Endometrial microvascular endothelial cells (primary cell): ENCODE results near the gene KRTAP5-10. TPM values are rescaled to one million over a fixed set of nuclear protein-coding genes. Genes with fewer than 3 reads are reported as not detected.
"Not testable (repeated sequence)": the region's sequence is repeated elsewhere in the genome, so short reads cannot be mapped to it uniquely, and the experiment has no call there.

Experiments used
- in situ Hi-C: cut with HindIII; loops from 2 replicates; pipeline ENCODE4 v1.10.0; 2017; ENCODE audit warnings: low sequenced_read_pairs, low pct_unique_long_range_greater_than_20kb; ENCODE audit errors: inconsistent ontology term
- total RNA-seq: library from RNA; depleted of rRNA; stranded (reverse); fragments of >200 nt; gene quantifications from one replicate; pipeline ENCODE4 v1.2.3, GENCODE V29; 2015; ENCODE audit errors: inconsistent ontology term

The KRTAP5-10 gene
- total RNA-seq, 1 donor from 2014 or later = not detected

GRCh38 chr11:71566626-71567599, 1.6 kb downstream of the KRTAP5-10 start:
- in situ Hi-C loops = not testable (repeated sequence)

GRCh38 chr11:71567633-71568032, 2.3 kb downstream of the KRTAP5-10 start:
- in situ Hi-C loops = not testable (repeated sequence)

- in situ Hi-C loops = no loop called here
Measured at GRCh38 chr11:71568704-71569349, 3.5 kb downstream of the KRTAP5-10 start.

GRCh38 chr11:71571101-71571850, 5.9 kb downstream of the KRTAP5-10 start:
- in situ Hi-C loops = not testable (repeated sequence)

GRCh38 chr11:71572811-71573210, 7.4 kb downstream of the KRTAP5-10 start:
- in situ Hi-C loops = no loop called here

GRCh38 chr11:71574418-71574817, 9.1 kb downstream of the KRTAP5-10 start:
- in situ Hi-C loops = no loop called here

- in situ Hi-C loops = no loop called here
Measured at GRCh38 chr11:71575723-71576424, 10.5 kb downstream of the KRTAP5-10 start.

GRCh38 chr11:71576688-71577465, 11.5 kb downstream of the KRTAP5-10 start:
- in situ Hi-C loops = not testable (repeated sequence)

GRCh38 chr11:71577469-71578004, 12.2 kb downstream of the KRTAP5-10 start:
- in situ Hi-C loops = no loop called here

GRCh38 chr11:71579513-71579912, 14.2 kb downstream of the KRTAP5-10 start:
- in situ Hi-C loops = not testable (repeated sequence)

- in situ Hi-C loops = no loop called here
Measured at GRCh38 chr11:71580057-71581003, 15.0 kb downstream of the KRTAP5-10 start.

- in situ Hi-C loops = no loop called here
Measured at GRCh38 chr11:71581826-71582225, 16.5 kb downstream of the KRTAP5-10 start.

- in situ Hi-C loops = no loop called here
Measured at GRCh38 chr11:71582309-71582895, 17.0 kb downstream of the KRTAP5-10 start, which contains the start of gene KRTAP5-11. Gene KRTAP5-11, minus strand, starts transcription at chr11:71582875. Its CDS starts 38 bp downstream, at chr11:71582837.

GRCh38 chr11:71582969-71583368, 17.6 kb downstream of the KRTAP5-10 start:
- in situ Hi-C loops = not testable (repeated sequence)

GRCh38 chr11:71585673-71586072, 20.3 kb downstream of the KRTAP5-10 start:
- in situ Hi-C loops = not testable (repeated sequence)

GRCh38 chr11:71588314-71588713, 23.0 kb downstream of the KRTAP5-10 start:
- in situ Hi-C loops = not testable (repeated sequence)
